VCaP (cell line): Measurements from ENCODE around the gene MOCOS.
A peak's percentile ranks its signal among the peaks of the same experiment; 100 is the strongest.

Experiments
- H3K27ac ChIP-seq: fragments of 450-650 bp; 2 replicates; pipeline ENCODE4 v1.5.1; 2017
- TF ChIP-seq, protein P1 (sequence below): fragments of 450-650 bp; conservative IDR thresholded peaks from 2 replicates; pipeline ENCODE4 v1.5.1; 2017; ENCODE audit warnings: mild to moderate bottlenecking, moderate library complexity

The MOCOS gene

GRCh38 chr18:36275561-36275960 is 88.3 kb downstream of the MOCOS start:
- no peak overlapping the region for H3K27ac ChIP-seq
- TF ChIP-seq, protein P1, sequence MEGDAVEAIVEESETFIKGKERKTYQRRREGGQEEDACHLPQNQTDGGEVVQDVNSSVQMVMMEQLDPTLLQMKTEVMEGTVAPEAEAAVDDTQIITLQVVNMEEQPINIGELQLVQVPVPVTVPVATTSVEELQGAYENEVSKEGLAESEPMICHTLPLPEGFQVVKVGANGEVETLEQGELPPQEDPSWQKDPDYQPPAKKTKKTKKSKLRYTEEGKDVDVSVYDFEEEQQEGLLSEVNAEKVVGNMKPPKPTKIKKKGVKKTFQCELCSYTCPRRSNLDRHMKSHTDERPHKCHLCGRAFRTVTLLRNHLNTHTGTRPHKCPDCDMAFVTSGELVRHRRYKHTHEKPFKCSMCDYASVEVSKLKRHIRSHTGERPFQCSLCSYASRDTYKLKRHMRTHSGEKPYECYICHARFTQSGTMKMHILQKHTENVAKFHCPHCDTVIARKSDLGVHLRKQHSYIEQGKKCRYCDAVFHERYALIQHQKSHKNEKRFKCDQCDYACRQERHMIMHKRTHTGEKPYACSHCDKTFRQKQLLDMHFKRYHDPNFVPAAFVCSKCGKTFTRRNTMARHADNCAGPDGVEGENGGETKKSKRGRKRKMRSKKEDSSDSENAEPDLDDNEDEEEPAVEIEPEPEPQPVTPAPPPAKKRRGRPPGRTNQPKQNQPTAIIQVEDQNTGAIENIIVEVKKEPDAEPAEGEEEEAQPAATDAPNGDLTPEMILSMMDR, result no peak

GRCh38 chr18:36279001-36279400 is 91.7 kb downstream of the MOCOS start:
- no peak overlapping the region for H3K27ac ChIP-seq
- TF ChIP-seq, protein P1, result no peak

- TF ChIP-seq, protein P1, result no peak
- no peak overlapping the region for H3K27ac ChIP-seq
These were observed 94.6 kb downstream of the MOCOS start for GRCh38 chr18:36281936-36282335.

GRCh38 chr18:36283448-36283847 is 96.2 kb downstream of the MOCOS start:
- no peak overlapping the region for H3K27ac ChIP-seq
- TF ChIP-seq, protein P1, result no peak

GRCh38 chr18:36284268-36284667 is 97.0 kb downstream of the MOCOS start:
- H3K27ac ChIP-seq, result peak overlapping the region; percentile 46
- TF ChIP-seq, protein P1, result no peak

GRCh38 chr18:36284671-36285295 is 97.5 kb downstream of the MOCOS start:
- TF ChIP-seq, protein P1, result peak; percentile 93
- peak overlapping the region; percentile 46 for H3K27ac ChIP-seq

GRCh38 chr18:36287653-36288052 is 100.4 kb downstream of the MOCOS start:
- TF ChIP-seq, protein P1, result no peak
- H3K27ac ChIP-seq, result no peak overlapping the region
